ENCODE data around the gene FGGY. TPM values are rescaled to one million over a fixed set of nuclear protein-coding genes. Genes with fewer than 3 reads are reported as not detected.
"Not testable (repeated sequence)": the region's sequence is repeated elsewhere in the genome, so short reads cannot be mapped to it uniquely, and the experiment has no call there.

Gene FGGY
- total RNA-seq, 2 donors from 2014 or later = 6.7 to 8.5 TPM

GRCh38 chr1:59514061-59514909 lies 217.4 kb downstream of the FGGY start:
- Mint-ChIP-seq H3K27ac (no peak overlapping the region), H3K27me3 (no peaks in the 10 kb centered on the region), H3K4me1 (no peaks in the 10 kb centered on the region), H3K36me3 (ENCODE audit: low read depth) (peaks cover 5% of the 10 kb centered on the region), H3K4me3 (no peak overlapping the region)
- no peaks in the 10 kb centered on the region for H3K9me3 ChIP-seq (ENCODE audit: control insufficient read depth, low read length, poor library complexity, severe bottlenecking)
- ATAC-seq (no peak), DNase-seq (no peak)

- H3K9me3 ChIP-seq (ENCODE audit: control insufficient read depth, low read length, poor library complexity, severe bottlenecking) = no peaks in the 10 kb centered on the region
- DNase-seq (no peak), ATAC-seq (no peak)
- H3K27ac Mint-ChIP-seq = no peak overlapping the region
- no peaks in the 10 kb centered on the region for H3K4me1 Mint-ChIP-seq
- no peaks in the 10 kb centered on the region for H3K27me3 Mint-ChIP-seq
- no peak overlapping the region for H3K4me3 Mint-ChIP-seq
- H3K36me3 Mint-ChIP-seq (ENCODE audit: low read depth) = peaks cover 5% of the 10 kb centered on the region
Observed at GRCh38 chr1:59516881-59517280, 220.0 kb downstream of the FGGY start.

GRCh38 chr1:59520194-59520593 lies 223.3 kb downstream of the FGGY start:
- ATAC-seq = no peak
- DNase-seq = no peak
- no peaks in the 10 kb centered on the region for H3K9me3 ChIP-seq (ENCODE audit: control insufficient read depth, low read length, poor library complexity, severe bottlenecking)
- peaks cover 3% of the 10 kb centered on the region for H3K36me3 Mint-ChIP-seq (ENCODE audit: low read depth)
- no peaks in the 10 kb centered on the region for H3K27me3 Mint-ChIP-seq
- no peak overlapping the region for H3K27ac Mint-ChIP-seq
- H3K4me1 Mint-ChIP-seq = no peaks in the 10 kb centered on the region
- H3K4me3 Mint-ChIP-seq = no peak overlapping the region

GRCh38 chr1:59520827-59521418 lies 224.0 kb downstream of the FGGY start:
- Mint-ChIP-seq H3K27ac (no peak overlapping the region), H3K4me1 (no peaks in the 10 kb centered on the region), H3K27me3 (no peaks in the 10 kb centered on the region), H3K4me3 (no peak overlapping the region), H3K36me3 (ENCODE audit: low read depth) (peaks cover 4% of the 10 kb centered on the region)
- ATAC-seq (no peak), DNase-seq (no peak)
- no peaks in the 10 kb centered on the region for H3K9me3 ChIP-seq (ENCODE audit: control insufficient read depth, low read length, poor library complexity, severe bottlenecking)

GRCh38 chr1:59521456-59521855 lies 224.6 kb downstream of the FGGY start:
- Mint-ChIP-seq H3K4me3 (no peak overlapping the region), H3K27me3 (no peaks in the 10 kb centered on the region), H3K36me3 (ENCODE audit: low read depth) (peaks cover 6% of the 10 kb centered on the region), H3K27ac (no peak overlapping the region), H3K4me1 (no peaks in the 10 kb centered on the region)
- no peaks in the 10 kb centered on the region for H3K9me3 ChIP-seq (ENCODE audit: control insufficient read depth, low read length, poor library complexity, severe bottlenecking)
- DNase-seq (no peak), ATAC-seq (no peak)

GRCh38 chr1:59522925-59523505 lies 226.1 kb downstream of the FGGY start:
- Mint-ChIP-seq H3K36me3 (ENCODE audit: low read depth) (peaks cover 6% of the 10 kb centered on the region), H3K27me3 (no peaks in the 10 kb centered on the region), H3K4me3 (no peak overlapping the region), H3K27ac (no peak overlapping the region), H3K4me1 (no peaks in the 10 kb centered on the region)
- DNase-seq (no peak), ATAC-seq (no peak)
- H3K9me3 ChIP-seq (ENCODE audit: control insufficient read depth, low read length, poor library complexity, severe bottlenecking) = no peaks in the 10 kb centered on the region

- H3K27me3 Mint-ChIP-seq = no peaks in the 10 kb centered on the region
- H3K4me3 Mint-ChIP-seq = no peak overlapping the region
- H3K36me3 Mint-ChIP-seq (ENCODE audit: low read depth) = peaks cover 3% of the 10 kb centered on the region
- DNase-seq (no peak), ATAC-seq (no peak)
- H3K4me1 Mint-ChIP-seq = no peaks in the 10 kb centered on the region
- no peak overlapping the region for H3K27ac Mint-ChIP-seq
- no peaks in the 10 kb centered on the region for H3K9me3 ChIP-seq (ENCODE audit: control insufficient read depth, low read length, poor library complexity, severe bottlenecking)
Observed at GRCh38 chr1:59523745-59524450, 227.0 kb downstream of the FGGY start.

GRCh38 chr1:59526240-59526639 lies 229.3 kb downstream of the FGGY start:
- Mint-ChIP-seq H3K4me3 (no peak overlapping the region), H3K27ac (no peak overlapping the region), H3K4me1 (no peaks in the 10 kb centered on the region), H3K27me3 (no peaks in the 10 kb centered on the region), H3K36me3 (ENCODE audit: low read depth) (peaks cover 3% of the 10 kb centered on the region)
- no peak for DNase-seq
- ATAC-seq = no peak
- H3K9me3 ChIP-seq (ENCODE audit: control insufficient read depth, low read length, poor library complexity, severe bottlenecking) = no peaks in the 10 kb centered on the region

- no peaks in the 10 kb centered on the region for H3K9me3 ChIP-seq (ENCODE audit: control insufficient read depth, low read length, poor library complexity, severe bottlenecking)
- Mint-ChIP-seq H3K36me3 (ENCODE audit: low read depth) (peaks cover 3% of the 10 kb centered on the region), H3K27ac (no peak overlapping the region), H3K4me3 (no peak overlapping the region), H3K4me1 (no peaks in the 10 kb centered on the region), H3K27me3 (no peaks in the 10 kb centered on the region)
- no peak for DNase-seq
- no peak for ATAC-seq
Observed at GRCh38 chr1:59528471-59528870, 231.6 kb downstream of the FGGY start.

GRCh38 chr1:59528900-59529299 lies 232.0 kb downstream of the FGGY start:
- peaks cover 3% of the 10 kb centered on the region for H3K36me3 Mint-ChIP-seq (ENCODE audit: low read depth)
- H3K4me3 Mint-ChIP-seq = no peak overlapping the region
- ATAC-seq (no peak), DNase-seq (no peak)
- H3K27ac Mint-ChIP-seq = no peak overlapping the region
- H3K27me3 Mint-ChIP-seq = no peaks in the 10 kb centered on the region
- no peaks in the 10 kb centered on the region for H3K4me1 Mint-ChIP-seq
- no peaks in the 10 kb centered on the region for H3K9me3 ChIP-seq (ENCODE audit: control insufficient read depth, low read length, poor library complexity, severe bottlenecking)

GRCh38 chr1:59530119-59530518 lies 233.2 kb downstream of the FGGY start:
- Mint-ChIP-seq H3K4me3 (no peak overlapping the region), H3K36me3 (ENCODE audit: low read depth) (peaks cover 3% of the 10 kb centered on the region), H3K4me1 (no peaks in the 10 kb centered on the region), H3K27ac (no peak overlapping the region), H3K27me3 (no peaks in the 10 kb centered on the region)
- no peak for ATAC-seq
- H3K9me3 ChIP-seq (ENCODE audit: control insufficient read depth, low read length, poor library complexity, severe bottlenecking) = no peaks in the 10 kb centered on the region
- DNase-seq = no peak

GRCh38 chr1:59532102-59532501 lies 235.2 kb downstream of the FGGY start:
- H3K4me1 Mint-ChIP-seq = no peaks in the 10 kb centered on the region
- H3K27me3 Mint-ChIP-seq = no peaks in the 10 kb centered on the region
- DNase-seq = no peak
- no peak overlapping the region for H3K4me3 Mint-ChIP-seq
- H3K9me3 ChIP-seq (ENCODE audit: control insufficient read depth, low read length, poor library complexity, severe bottlenecking) = no peaks in the 10 kb centered on the region
- no peak for ATAC-seq
- H3K27ac Mint-ChIP-seq = no peak overlapping the region
- no peaks in the 10 kb centered on the region for H3K36me3 Mint-ChIP-seq (ENCODE audit: low read depth)

- H3K36me3 Mint-ChIP-seq (ENCODE audit: low read depth); H3K4me1 Mint-ChIP-seq; ATAC-seq; DNase-seq; H3K27me3 Mint-ChIP-seq; H3K27ac Mint-ChIP-seq; H3K4me3 Mint-ChIP-seq; H3K9me3 ChIP-seq (ENCODE audit: control insufficient read depth, low read length, poor library complexity, severe bottlenecking): not testable (repeated sequence)
Observed at GRCh38 chr1:59538476-59538875, 241.6 kb downstream of the FGGY start.
